WTC11 (cell line): Measurements from ENCODE around the gene NTRK3. TPM values are rescaled to one million over a fixed set of nuclear protein-coding genes. Genes with fewer than 3 reads are reported as not detected.

Experiments
- ATAC-seq: fragments of 200-7000 bp; cut with Tn5 transposase; 2 replicates; pipeline ENCODE4 v1.10.0; 2021; ENCODE audit warnings: mild to moderate bottlenecking, moderate library complexity
- CTCF ChIA-PET: fragments of 300-600 bp; sonication (Branson Sonifier 250); formaldehyde crosslinking; loops from one replicate; lab custom pipeline; 2021; ENCODE audit warnings: antibody characterized with exemption; lab: Charles Lee
- POLR2A ChIA-PET: fragments of 350-600 bp; sonication (Branson Sonifier 250); formaldehyde crosslinking; loops from one replicate; lab custom pipeline; 2021; ENCODE audit warnings: antibody characterized with exemption; lab: Charles Lee
- DNase-seq: peaks from one replicate; pipeline ENCODE4 v3.0.0; 2021; ENCODE audit warnings: low spot score
- H3K27ac Mint-ChIP-seq: 2 replicates; pipeline ENCODE4 v1.8.0; 2021; ENCODE audit warnings: mixed read lengths
- H3K27me3 Mint-ChIP-seq: 2 replicates; pipeline ENCODE4 v1.8.0; 2021; ENCODE audit warnings: low read depth, mild to moderate bottlenecking, moderate library complexity, mixed read lengths
- H3K36me3 Mint-ChIP-seq: 2 replicates; pipeline ENCODE4 v1.8.0; 2021; ENCODE audit warnings: mixed read lengths
- H3K4me1 Mint-ChIP-seq: 2 replicates; pipeline ENCODE4 v1.8.0; 2022; ENCODE audit warnings: mixed read lengths
- H3K4me3 Mint-ChIP-seq: 2 replicates; pipeline ENCODE4 v1.8.0; 2021; ENCODE audit warnings: mild to moderate bottlenecking, moderate library complexity, mixed read lengths
- H3K9me3 Mint-ChIP-seq: 2 replicates; pipeline ENCODE4 v1.8.0; 2021; ENCODE audit warnings: mixed read lengths
- AR ChIP-seq: fragments of 250-450 bp; sonication (Bioruptor Pico); IDR thresholded peaks from 2 replicates; pipeline ENCODE4 v1.9.0; 2021; ENCODE audit warnings: mild to moderate bottlenecking
- E2F5 ChIP-seq: sonication (generic); formaldehyde crosslinking; IDR thresholded peaks from 2 replicates; pipeline ENCODE4 v1.8.1; 2022; ENCODE audit warnings: mild to moderate bottlenecking, moderate library complexity, missing genetic modification reagents
- HMGA2 ChIP-seq: fragments of 250-450 bp; sonication (Bioruptor Pico); IDR thresholded peaks from 2 replicates; pipeline ENCODE4 v1.4.0; 2021; ENCODE audit warnings: mild to moderate bottlenecking, moderate library complexity
- MYBL2 ChIP-seq: sonication (generic); formaldehyde crosslinking; IDR thresholded peaks from 2 replicates; pipeline ENCODE4 v1.8.1; 2023; ENCODE audit warnings: mild to moderate bottlenecking, moderate library complexity, missing genetic modification reagents
- OVOL2 ChIP-seq: fragments of 250-450 bp; sonication (Bioruptor Pico); IDR thresholded peaks from 2 replicates; pipeline ENCODE4 v1.9.0; 2021; ENCODE audit warnings: mild to moderate bottlenecking, borderline replicate concordance
- PRRX2 ChIP-seq: fragments of 250-450 bp; sonication (Bioruptor Pico); IDR thresholded peaks from 2 replicates; pipeline ENCODE4 v1.8.0; 2021; ENCODE audit warnings: mild to moderate bottlenecking
- SOX15 ChIP-seq: fragments of 250-450 bp; sonication (Bioruptor Pico); IDR thresholded peaks from 2 replicates; pipeline ENCODE4 v1.9.0; 2021; ENCODE audit warnings: mild to moderate bottlenecking
- TCF7 ChIP-seq: sonication (generic); formaldehyde crosslinking; IDR thresholded peaks from 2 replicates; pipeline ENCODE4 v1.8.0; 2022; ENCODE audit warnings: mild to moderate bottlenecking, low read depth, missing genetic modification reagents, moderate library complexity
- TEAD1 ChIP-seq: sonication (generic); formaldehyde crosslinking; IDR thresholded peaks from 2 replicates; pipeline ENCODE4 v1.8.0; 2022; ENCODE audit warnings: mild to moderate bottlenecking, missing genetic modification reagents
- ZBTB21 ChIP-seq: sonication (generic); formaldehyde crosslinking; IDR thresholded peaks from 2 replicates; pipeline ENCODE4 v1.8.1; 2023; ENCODE audit warnings: mild to moderate bottlenecking, missing genetic modification reagents, borderline replicate concordance
- ZBTB43 ChIP-seq: sonication (generic); formaldehyde crosslinking; IDR thresholded peaks from 2 replicates; pipeline ENCODE4 v1.8.1; 2023; ENCODE audit warnings: mild to moderate bottlenecking, missing genetic modification reagents
- ZNF671 ChIP-seq: fragments of 250-450 bp; sonication (Bioruptor Pico); IDR thresholded peaks from 2 replicates; pipeline ENCODE4 v1.8.0; 2021; ENCODE audit warnings: mild to moderate bottlenecking
- total RNA-seq: library from RNA; stranded (reverse); gene quantifications from 3 replicates; pipeline ENCODE4 v1.2.3, GENCODE V29; 2021
- TF ChIP-seq, protein P1 (sequence below): fragments of 250-450 bp; sonication (Bioruptor Pico); IDR thresholded peaks from 2 replicates; pipeline ENCODE4 v1.8.0; 2021; ENCODE audit warnings: mild to moderate bottlenecking

The NTRK3 gene
- total RNA-seq, 1 experiment from 2014 or later = 12.3 TPM

- TF ChIP-seq E2F5 (CRISPR knock-in tag) (no peak), ZBTB21 (CRISPR knock-in tag) (no peak), TEAD1 (CRISPR knock-in tag) (no peak)
These were observed 35.9 kb downstream of the NTRK3 start (continued) for GRCh38 chr15:88220443-88221335.

- DNase-seq (no peak), ATAC-seq (no peak)
- H3K4me1 Mint-ChIP-seq = peaks cover 11% of the 10 kb centered on the region
- peaks cover 4% of the 10 kb centered on the region; the same call in 1 of the 2 replicates for H3K36me3 Mint-ChIP-seq
- H3K9me3 Mint-ChIP-seq = peaks cover 10% of the 10 kb centered on the region
- H3K4me3 Mint-ChIP-seq = no peak overlapping the region
- ChIA-PET CTCF (no interaction called here), POLR2A (no interaction called here)
- no peaks in the 10 kb centered on the region for H3K27me3 Mint-ChIP-seq
- TF ChIP-seq HMGA2 (no peak), PRRX2 (CRISPR knock-in tag) (no peak), OVOL2 (CRISPR knock-in tag) (no peak)
- TF ChIP-seq, protein P1, sequence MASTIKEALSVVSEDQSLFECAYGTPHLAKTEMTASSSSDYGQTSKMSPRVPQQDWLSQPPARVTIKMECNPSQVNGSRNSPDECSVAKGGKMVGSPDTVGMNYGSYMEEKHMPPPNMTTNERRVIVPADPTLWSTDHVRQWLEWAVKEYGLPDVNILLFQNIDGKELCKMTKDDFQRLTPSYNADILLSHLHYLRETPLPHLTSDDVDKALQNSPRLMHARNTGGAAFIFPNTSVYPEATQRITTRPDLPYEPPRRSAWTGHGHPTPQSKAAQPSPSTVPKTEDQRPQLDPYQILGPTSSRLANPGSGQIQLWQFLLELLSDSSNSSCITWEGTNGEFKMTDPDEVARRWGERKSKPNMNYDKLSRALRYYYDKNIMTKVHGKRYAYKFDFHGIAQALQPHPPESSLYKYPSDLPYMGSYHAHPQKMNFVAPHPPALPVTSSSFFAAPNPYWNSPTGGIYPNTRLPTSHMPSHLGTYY (CRISPR knock-in tag) = no peak
- no peak overlapping the region for H3K27ac Mint-ChIP-seq
These were observed 36.9 kb downstream of the NTRK3 start for GRCh38 chr15:88219623-88220022.

DNA sequence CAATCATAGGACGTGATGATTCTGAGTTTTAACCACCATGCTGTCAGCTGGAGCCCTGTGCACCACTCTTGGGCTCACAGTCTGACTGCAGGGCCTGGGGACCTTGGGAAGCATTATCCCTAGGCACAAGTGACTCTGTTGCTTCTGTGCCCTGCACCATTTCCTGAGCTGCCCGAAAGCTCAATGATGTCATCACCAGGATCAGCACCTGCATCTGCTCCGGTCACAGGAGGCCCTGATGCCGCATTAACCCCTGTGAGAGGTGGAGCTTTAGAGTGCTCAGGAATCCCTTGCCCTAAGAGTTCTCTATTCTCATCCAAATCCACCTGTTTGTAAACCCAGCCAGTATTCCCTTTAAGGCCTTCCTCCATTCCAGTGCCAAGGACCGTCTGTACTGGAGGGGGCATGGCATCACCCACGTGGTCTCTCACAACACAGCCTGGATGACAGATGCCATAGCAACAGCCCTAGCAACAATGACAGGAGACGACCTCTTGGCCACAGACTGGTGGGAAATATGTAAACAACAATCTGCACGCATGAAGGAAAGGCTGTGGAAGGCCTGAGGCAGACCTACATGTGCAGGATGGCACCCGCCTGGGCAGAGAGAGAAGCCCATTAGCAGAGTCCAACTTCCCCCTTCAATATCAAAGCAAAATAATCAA is 37.9 kb downstream of the NTRK3 start:
- H3K9me3 Mint-ChIP-seq = peaks cover 10% of the 10 kb centered on the region
- no peak overlapping the region for H3K4me3 Mint-ChIP-seq
- DNase-seq (no peak), ATAC-seq (peak; percentile 43; the same call in 1 of the 2 replicates)
- H3K27ac Mint-ChIP-seq = no peak overlapping the region
- H3K36me3 Mint-ChIP-seq = peaks cover 4% of the 10 kb centered on the region; the same call in 1 of the 2 replicates
- H3K27me3 Mint-ChIP-seq = no peaks in the 10 kb centered on the region
- ChIA-PET CTCF (interaction anchor here (1.1 to 1.7 kb wide), 2 partner anchors 11 to 236 kb away, joined by 3 to 5 read pairs; no protein-coding TSS in a partner anchor), POLR2A (interaction anchor here (1.1 kb wide), 1 partner anchor 13 kb away, joined by 4 read pairs; no protein-coding TSS in a partner anchor)
- H3K4me1 Mint-ChIP-seq = peaks cover 11% of the 10 kb centered on the region
- no peak for TF ChIP-seq TCF7

- Mint-ChIP-seq H3K27me3 (no peaks in the 10 kb centered on the region), H3K4me1 (peaks cover 11% of the 10 kb centered on the region), H3K27ac (peak overlapping the region; percentile 14; the same call in 1 of the 2 replicates), H3K9me3 (peaks cover 10% of the 10 kb centered on the region)
- CTCF ChIA-PET = interaction anchor here (0.5 to 1.7 kb wide), 5 partner anchors 10 to 472 kb away, joined by 3 to 4 read pairs (median 4); no protein-coding TSS in a partner anchor
- no peak for ATAC-seq
- POLR2A ChIA-PET = no interaction called here
- DNase-seq = no peak
- TF ChIP-seq MYBL2 (CRISPR knock-in tag) (no peak), ZNF671 (CRISPR knock-in tag) (no peak), ZBTB43 (no peak), AR (CRISPR knock-in tag) (no peak), SOX15 (CRISPR knock-in tag) (no peak)
- TF ChIP-seq, all 79 proteins: peak for 0
- Mint-ChIP-seq H3K36me3 (peaks cover 4% of the 10 kb centered on the region; the same call in 1 of the 2 replicates), H3K4me3 (no peak overlapping the region)
These were observed 41.4 kb downstream of the NTRK3 start for GRCh38 chr15:88215066-88215648.
